Karpas-422 (cell line): Measurements from ENCODE around the gene YARS2. TPM values are rescaled to one million over a fixed set of nuclear protein-coding genes. Genes with fewer than 3 reads are reported as not detected.
A peak's percentile ranks its signal among the peaks of the same experiment; 100 is the strongest.
"Not testable (repeated sequence)": the region's sequence is repeated elsewhere in the genome, so short reads cannot be mapped to it uniquely, and the experiment has no call there.

ENCODE experiments used
- DNase-seq: peaks from one replicate; pipeline ENCODE4 v3.0.0-alpha.2; 2015
- H2AFZ ChIP-seq: fragments of 200-600 bp; sonication (generic); 2 replicates; pipeline ENCODE4 v1.6.1; 2014; ENCODE audit warnings: antibody characterized with exemption, low read length, mixed read lengths
- H3K27ac ChIP-seq: fragments of 200-600 bp; sonication (generic); 2 replicates; pipeline ENCODE4 v1.5.1; 2014; ENCODE audit warnings: mild to moderate bottlenecking, low read length, moderate library complexity
- H3K27me3 ChIP-seq: fragments of 200-600 bp; sonication (generic); 2 replicates; pipeline ENCODE4 v1.6.1; 2014; ENCODE audit warnings: low read length, mixed read lengths
- H3K36me3 ChIP-seq: fragments of 200-600 bp; sonication (generic); 2 replicates; pipeline ENCODE4 v1.6.1; 2014; ENCODE audit warnings: low read length, mixed read lengths; ENCODE audit not compliant: insufficient read depth
- H3K4me1 ChIP-seq: fragments of 200-600 bp; sonication (generic); 2 replicates; pipeline ENCODE4 v1.6.1; 2014; ENCODE audit warnings: mild to moderate bottlenecking, low read length, mixed read lengths
- H3K4me2 ChIP-seq: fragments of 200-600 bp; sonication (generic); 2 replicates; pipeline ENCODE4 v1.6.1; 2014; ENCODE audit warnings: low read length, low read depth, mild to moderate bottlenecking; ENCODE audit not compliant: poor library complexity, severe bottlenecking
- H3K4me3 ChIP-seq: fragments of 200-600 bp; sonication (generic); 2 replicates; pipeline ENCODE4 v1.5.1; 2014; ENCODE audit warnings: mild to moderate bottlenecking, antibody characterized with exemption, low read length, mixed read lengths
- H3K79me2 ChIP-seq: fragments of 200-600 bp; sonication (generic); 2 replicates; pipeline ENCODE4 v1.6.1; 2014; ENCODE audit warnings: mild to moderate bottlenecking, low read length, mixed read lengths
- H3K9ac ChIP-seq: fragments of 200-600 bp; sonication (generic); 2 replicates; pipeline ENCODE4 v1.6.0; 2014; ENCODE audit warnings: low read length
- H3K9me2 ChIP-seq: fragments of 200-600 bp; sonication (generic), shearing (Covaris generic); replicated peaks from 2 replicates; pipeline ENCODE4 v1.6.0; 2014; ENCODE audit warnings: mild to moderate bottlenecking, low read length, moderate library complexity; ENCODE audit not compliant: insufficient read depth
- H3K9me3 ChIP-seq: fragments of 300-700, 200-600 bp; sonication (generic); 2 replicates; pipeline ENCODE4 v1.6.1; 2014; ENCODE audit warnings: low read length, mixed read lengths
- H4K20me1 ChIP-seq: fragments of 200-600 bp; sonication (generic); 2 replicates; pipeline ENCODE4 v1.6.1; 2014; ENCODE audit warnings: mild to moderate bottlenecking, antibody characterized with exemption, low read length, low read depth; ENCODE audit not compliant: insufficient read depth
- total RNA-seq: library from RNA; depleted of rRNA; stranded (reverse); fragments of >200 nt; shearing (Covaris generic); gene quantifications from 2 replicates; pipeline ENCODE4 v1.2.3, GENCODE V29; 2014; ENCODE audit warnings: low replicate concordance

Gene YARS2
- total RNA-seq, 1 experiment from 2014 or later = 39.6 TPM

DNA sequence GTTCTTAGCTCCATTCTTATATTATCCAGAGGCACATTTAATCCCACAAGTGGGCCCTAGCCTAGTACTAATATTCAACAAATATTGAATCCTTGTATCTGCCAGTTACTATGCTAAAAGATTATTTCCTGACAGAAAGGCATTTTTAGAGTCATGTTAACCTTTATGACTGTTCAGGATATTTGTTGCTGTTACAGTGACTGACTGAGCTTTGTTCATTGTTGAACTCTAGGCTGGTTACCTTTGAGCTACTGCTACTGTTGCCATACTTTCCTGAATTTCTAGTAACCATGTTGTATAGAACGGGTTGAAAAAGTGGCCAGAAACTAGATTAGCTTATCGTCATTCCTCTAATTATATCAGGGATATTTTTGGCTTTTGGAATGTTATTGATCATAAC is 46.8 kb downstream of the YARS2 start:
- Histone ChIP-seq H3K4me3 (no peak overlapping the region), H3K27ac (no peak overlapping the region), H3K27me3 (no peaks in the 10 kb centered on the region), H3K9me2 (no peaks in the 10 kb centered on the region), H3K9me3 (no peaks in the 10 kb centered on the region), H3K4me2 (no peak overlapping the region), H2AFZ (no peak overlapping the region), H4K20me1 (no peaks in the 10 kb centered on the region), H3K9ac (no peak overlapping the region), H3K36me3 (peaks cover 48% of the 10 kb centered on the region; the same call in 1 of the 2 replicates), H3K79me2 (peaks cover 61% of the 10 kb centered on the region), H3K4me1 (no peaks in the 10 kb centered on the region)
- no peak for DNase-seq

DNA sequence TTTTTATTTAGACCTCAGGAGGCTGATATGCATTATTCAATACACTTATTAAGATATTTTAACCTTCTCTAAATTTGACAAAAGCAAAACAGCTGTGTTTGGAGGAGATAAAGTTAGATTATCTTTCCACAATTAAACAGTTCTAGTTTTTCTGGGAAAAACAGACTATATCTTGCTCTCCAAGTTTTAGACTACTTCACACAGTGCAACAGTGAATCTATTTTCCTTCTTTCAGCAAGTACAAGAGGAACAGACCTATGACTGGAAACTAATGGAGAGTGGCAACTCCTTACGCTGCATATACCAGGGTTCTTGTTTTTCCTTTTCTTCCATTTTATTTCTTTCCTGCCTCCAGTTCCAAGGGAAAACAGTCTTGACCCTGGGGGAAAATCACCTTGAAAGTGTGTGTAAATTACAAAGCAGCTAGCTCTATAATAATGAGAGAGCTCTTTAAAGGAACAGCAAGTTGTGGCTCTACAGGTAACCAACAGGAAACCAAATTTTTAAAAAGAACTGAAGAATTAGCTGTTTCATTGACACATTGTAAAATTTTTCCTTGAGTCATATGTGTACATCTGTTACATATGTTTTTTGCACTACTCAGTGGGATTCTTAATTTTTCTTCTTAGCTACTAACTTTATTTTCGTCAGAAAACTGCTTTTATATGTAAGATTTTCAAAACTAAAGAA is 49.2 kb downstream of the YARS2 start:
- Histone ChIP-seq H4K20me1 (no peaks in the 10 kb centered on the region), H2AFZ (no peak overlapping the region), H3K9me3 (no peaks in the 10 kb centered on the region), H3K9me2 (no peaks in the 10 kb centered on the region), H3K9ac (no peak overlapping the region), H3K27me3 (no peaks in the 10 kb centered on the region), H3K36me3 (peaks cover 31% of the 10 kb centered on the region; the same call in 1 of the 2 replicates), H3K4me2 (no peak overlapping the region), H3K4me1 (no peaks in the 10 kb centered on the region), H3K79me2 (peaks cover 78% of the 10 kb centered on the region), H3K27ac (no peak overlapping the region), H3K4me3 (no peak overlapping the region)
- no peak for DNase-seq

DNA sequence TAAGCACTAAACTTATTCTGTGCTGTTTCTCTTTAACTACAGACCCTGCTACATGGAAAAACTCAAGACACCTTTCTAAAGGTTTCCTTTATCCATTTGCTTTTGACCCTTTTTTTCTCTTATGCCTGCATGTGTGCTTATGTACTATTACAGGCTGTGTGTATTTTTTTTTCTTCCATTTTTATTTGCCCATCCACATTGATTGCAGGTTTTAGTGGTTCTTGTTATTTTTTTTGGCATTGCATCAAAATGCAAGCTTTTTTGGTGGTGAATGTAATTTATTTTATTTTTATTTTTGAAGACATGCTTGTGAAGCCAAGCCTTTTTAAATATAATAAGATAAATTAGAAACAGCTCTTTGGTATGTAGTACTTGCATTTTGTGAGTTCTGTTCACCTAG is 49.9 kb downstream of the YARS2 start:
- H3K9ac ChIP-seq = no peak overlapping the region
- H3K4me2 ChIP-seq = no peak overlapping the region
- no peak overlapping the region for H3K4me3 ChIP-seq
- H3K79me2 ChIP-seq = peaks cover 85% of the 10 kb centered on the region
- H4K20me1 ChIP-seq = no peaks in the 10 kb centered on the region
- no peaks in the 10 kb centered on the region for H3K9me3 ChIP-seq
- peaks cover 34% of the 10 kb centered on the region; the same call in 1 of the 2 replicates for H3K36me3 ChIP-seq
- H3K27ac ChIP-seq = no peak overlapping the region
- H2AFZ ChIP-seq = no peak overlapping the region
- no peaks in the 10 kb centered on the region for H3K4me1 ChIP-seq
- no peaks in the 10 kb centered on the region for H3K9me2 ChIP-seq
- no peaks in the 10 kb centered on the region for H3K27me3 ChIP-seq
- DNase-seq = no peak

DNA sequence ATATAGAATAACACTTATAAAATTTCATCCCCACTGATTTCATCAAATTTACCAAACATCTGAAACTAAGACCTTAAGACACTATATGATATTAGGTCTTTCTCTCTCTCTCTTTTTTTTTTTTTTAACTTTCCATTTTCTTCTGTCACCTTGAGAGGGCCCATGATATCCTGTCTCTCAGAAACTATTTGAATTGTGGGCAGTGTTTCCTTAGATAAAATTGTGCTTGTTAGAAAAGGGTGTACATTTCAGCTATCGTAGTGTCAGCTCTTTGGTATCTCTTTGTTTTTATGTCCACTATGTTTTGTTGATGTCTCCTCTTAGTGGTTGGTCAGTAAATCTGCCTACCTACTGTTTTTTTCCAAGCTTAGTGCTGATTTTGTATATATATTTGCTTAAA is 52.8 kb downstream of the YARS2 start:
- no peak for DNase-seq
- no peaks in the 10 kb centered on the region for H3K9me2 ChIP-seq
- H4K20me1 ChIP-seq = 0 out of 2 replicates have a peak, but pooled peaks cover 3% of the 10 kb centered on the region
- no peaks in the 10 kb centered on the region for H3K9me3 ChIP-seq
- no peak overlapping the region for H3K9ac ChIP-seq
- no peak overlapping the region for H3K4me2 ChIP-seq
- peaks cover 91% of the 10 kb centered on the region for H3K79me2 ChIP-seq
- no peak overlapping the region for H2AFZ ChIP-seq
- no peaks in the 10 kb centered on the region for H3K27me3 ChIP-seq
- H3K36me3 ChIP-seq = peaks cover 26% of the 10 kb centered on the region; the same call in 1 of the 2 replicates
- H3K4me3 ChIP-seq = no peak overlapping the region
- no peak overlapping the region for H3K27ac ChIP-seq
- peaks cover 9% of the 10 kb centered on the region for H3K4me1 ChIP-seq

DNA sequence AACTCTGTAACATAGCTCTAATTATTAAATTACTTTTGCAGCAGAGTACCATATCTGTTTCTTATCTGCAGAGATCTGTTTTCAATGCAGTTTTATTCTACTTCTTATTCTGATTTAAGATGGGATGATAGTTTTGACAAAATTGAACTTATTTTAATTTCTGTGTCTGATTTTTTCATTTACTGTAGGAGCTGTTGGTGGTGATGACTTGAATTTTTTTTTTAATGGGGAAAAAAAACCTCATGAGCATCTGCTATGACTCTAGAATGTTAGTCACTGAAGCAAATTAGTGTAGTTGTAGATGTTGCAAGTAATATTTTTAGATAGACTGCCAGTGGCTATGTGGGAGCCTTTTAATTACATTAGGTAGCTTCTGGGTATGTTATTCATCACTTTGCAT is 53.2 kb downstream of the YARS2 start:
- peaks cover 14% of the 10 kb centered on the region for H3K4me1 ChIP-seq
- DNase-seq = no peak
- peaks cover 25% of the 10 kb centered on the region; the same call in 1 of the 2 replicates for H3K36me3 ChIP-seq
- H3K79me2 ChIP-seq = peaks cover 91% of the 10 kb centered on the region
- H3K9me3 ChIP-seq = no peaks in the 10 kb centered on the region
- H4K20me1 ChIP-seq = 0 out of 2 replicates have a peak, but pooled peaks cover 4% of the 10 kb centered on the region
- no peaks in the 10 kb centered on the region for H3K9me2 ChIP-seq
- no peak overlapping the region for H3K9ac ChIP-seq
- no peak overlapping the region for H2AFZ ChIP-seq
- no peak overlapping the region for H3K27ac ChIP-seq
- no peak overlapping the region for H3K4me2 ChIP-seq
- H3K4me3 ChIP-seq = no peak overlapping the region
- H3K27me3 ChIP-seq = no peaks in the 10 kb centered on the region

DNA sequence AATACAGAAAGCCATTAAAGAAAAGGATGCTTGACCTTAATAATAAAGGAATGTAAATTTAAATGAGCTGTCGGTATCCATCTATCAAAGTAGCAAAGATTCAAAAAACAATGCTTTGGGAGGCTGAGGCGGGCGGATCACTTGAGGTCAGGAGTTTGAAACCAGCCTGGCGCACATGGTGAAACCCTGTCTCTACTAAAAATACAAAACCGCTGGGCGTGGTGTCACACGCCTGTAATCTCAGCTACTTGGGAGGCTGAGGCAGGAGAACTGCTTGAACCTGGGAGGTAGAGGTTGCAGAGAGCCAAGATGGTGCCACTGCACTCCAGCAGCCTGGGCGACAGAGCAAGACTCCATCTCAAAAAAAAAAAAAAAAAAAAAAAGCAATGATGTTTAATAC is 56.3 kb downstream of the YARS2 start:
- not testable (repeated sequence) for H4K20me1 ChIP-seq, H3K9me2 ChIP-seq, H3K9ac ChIP-seq, H2AFZ ChIP-seq, H3K27ac ChIP-seq, DNase-seq, H3K36me3 ChIP-seq, H3K4me3 ChIP-seq, H3K4me2 ChIP-seq, H3K27me3 ChIP-seq, H3K9me3 ChIP-seq
- Histone ChIP-seq H3K79me2 (peaks cover 94% of the 10 kb centered on the region), H3K4me1 (peaks cover 28% of the 10 kb centered on the region)

DNA sequence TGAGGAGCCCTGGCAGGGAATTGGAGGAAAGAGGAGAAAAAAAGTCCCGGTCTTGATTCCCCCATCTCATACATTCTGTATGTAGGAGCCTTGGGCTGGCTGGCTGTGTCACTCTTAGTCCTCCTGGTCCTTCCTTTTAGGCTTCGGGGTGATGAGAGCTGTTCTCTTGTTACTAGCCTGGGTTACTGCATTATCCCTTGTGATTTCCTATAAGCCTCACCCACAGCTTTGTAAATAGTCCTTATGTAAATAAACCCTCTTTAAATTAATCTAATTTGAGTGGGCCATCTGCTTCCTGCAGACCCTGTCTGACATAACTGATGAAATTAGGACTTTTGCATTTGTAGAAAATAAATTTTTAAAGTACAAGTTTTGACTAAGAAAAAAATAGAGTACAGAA is 57.4 kb downstream of the YARS2 start:
- no peaks in the 10 kb centered on the region for H3K27me3 ChIP-seq
- H3K9ac ChIP-seq = no peak overlapping the region
- H3K4me1 ChIP-seq = peaks cover 28% of the 10 kb centered on the region
- no peak overlapping the region for H3K4me3 ChIP-seq
- peak; percentile 45 for DNase-seq
- peaks cover 9% of the 10 kb centered on the region; the same call in 1 of the 2 replicates for H3K36me3 ChIP-seq
- peaks cover 96% of the 10 kb centered on the region for H3K79me2 ChIP-seq
- no peaks in the 10 kb centered on the region for H3K9me3 ChIP-seq
- peak overlapping the region; percentile 26 for H3K27ac ChIP-seq
- no peaks in the 10 kb centered on the region for H3K9me2 ChIP-seq
- H4K20me1 ChIP-seq = peaks cover 7% of the 10 kb centered on the region; the same call in 1 of the 2 replicates
- H2AFZ ChIP-seq = no peak overlapping the region
- peak overlapping the region; percentile 24 for H3K4me2 ChIP-seq

DNA sequence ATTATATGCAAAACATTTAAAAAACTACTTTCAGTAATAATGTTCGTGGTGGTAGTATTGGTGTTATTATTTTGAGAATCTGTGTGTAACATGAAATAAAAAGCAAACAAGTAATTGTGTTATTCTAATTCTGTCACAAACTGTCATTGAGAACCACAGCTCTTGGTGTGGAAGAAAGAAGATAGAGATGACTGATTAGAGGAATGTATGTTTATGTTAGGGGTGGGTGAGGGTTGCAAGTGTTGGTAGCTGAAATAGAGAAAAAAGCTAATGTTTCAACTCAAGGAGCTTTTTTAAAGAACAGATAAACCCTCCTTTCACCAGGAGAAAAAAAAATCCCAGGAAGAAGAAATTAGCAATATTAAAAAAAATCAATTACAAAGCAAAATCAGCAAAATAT is 58.3 kb downstream of the YARS2 start:
- Histone ChIP-seq H3K9me3 (no peaks in the 10 kb centered on the region), H3K4me1 (peaks cover 28% of the 10 kb centered on the region), H3K4me2 (peak overlapping the region; percentile 24), H3K4me3 (no peak overlapping the region), H4K20me1 (peaks cover 9% of the 10 kb centered on the region; the same call in 1 of the 2 replicates), H2AFZ (no peak overlapping the region), H3K36me3 (peaks cover 11% of the 10 kb centered on the region; the same call in 1 of the 2 replicates), H3K27me3 (no peaks in the 10 kb centered on the region), H3K9me2 (no peaks in the 10 kb centered on the region), H3K27ac (no peak overlapping the region), H3K79me2 (peaks cover 96% of the 10 kb centered on the region), H3K9ac (no peak overlapping the region)
- no peak for DNase-seq
